H9 (cell line): ENCODE data around the gene MON2. TPM values are rescaled to one million over a fixed set of nuclear protein-coding genes. Genes with fewer than 3 reads are reported as not detected.

ENCODE experiments used
- DNase-seq: peaks from one replicate; pipeline ENCODE4 v3.0.0-alpha.2; 2017
- H2AFZ ChIP-seq: one replicate; pipeline ENCODE4 v1.6.1; 2013; ENCODE audit warnings: mild to moderate bottlenecking, low read length, control low read depth, moderate library complexity
- H2AK5ac ChIP-seq: 2 replicates; pipeline ENCODE4 v1.6.1; 2013; ENCODE audit warnings: low read length, control low read depth, mixed read lengths; ENCODE audit not compliant: insufficient read length
- H2BK120ac ChIP-seq: one replicate; pipeline ENCODE4 v1.6.1; 2013; ENCODE audit warnings: low read depth, mild to moderate bottlenecking, low read length, control low read depth, inconsistent platforms; ENCODE audit not compliant: poor library complexity, severe bottlenecking
- H2BK12ac ChIP-seq: 2 replicates; pipeline ENCODE4 v1.6.1; 2013; ENCODE audit warnings: low read length, control low read depth, mixed read lengths, low read depth; ENCODE audit not compliant: insufficient read length
- H2BK15ac ChIP-seq: 2 replicates; pipeline ENCODE4 v1.6.1; 2013; ENCODE audit warnings: low read depth, low read length, control low read depth
- H2BK20ac ChIP-seq: one replicate; pipeline ENCODE4 v1.6.1; 2013; ENCODE audit warnings: low read depth, mild to moderate bottlenecking, low read length, control low read depth, inconsistent platforms; ENCODE audit not compliant: poor library complexity, severe bottlenecking
- H2BK5ac ChIP-seq: 2 replicates; pipeline ENCODE4 v1.6.1; 2013; ENCODE audit warnings: low read length, control low read depth, mixed read lengths; ENCODE audit not compliant: insufficient read length
- H3K14ac ChIP-seq: 2 replicates; pipeline ENCODE4 v1.6.1; 2013; ENCODE audit warnings: low read length, control low read depth; ENCODE audit not compliant: insufficient read depth
- H3K18ac ChIP-seq: 2 replicates; pipeline ENCODE4 v1.6.1; 2013; ENCODE audit warnings: low read depth, mild to moderate bottlenecking, mixed read lengths, low read length, control low read depth; ENCODE audit not compliant: insufficient read length
- H3K23ac ChIP-seq: 2 replicates; pipeline ENCODE4 v1.6.1; 2013; ENCODE audit warnings: low read length, control low read depth, mixed read lengths, low read depth; ENCODE audit not compliant: insufficient read length
- H3K23me2 ChIP-seq: 2 replicates; pipeline ENCODE4 v1.6.1; 2013; ENCODE audit warnings: low read depth, mild to moderate bottlenecking, mixed read lengths, low read length, control low read depth; ENCODE audit not compliant: insufficient read length, poor library complexity, severe bottlenecking
- H3K27ac ChIP-seq: 2 replicates; pipeline ENCODE4 v1.5.1; 2013; ENCODE audit warnings: low read length, control low read depth, mixed read lengths, low read depth; ENCODE audit not compliant: insufficient read length
- H3K27me3 ChIP-seq: 2 replicates; pipeline ENCODE4 v1.6.1; 2013; ENCODE audit warnings: low read length, control low read depth, inconsistent platforms; ENCODE audit not compliant: insufficient read depth
- H3K4ac ChIP-seq: 2 replicates; pipeline ENCODE4 v1.6.1; 2013; ENCODE audit warnings: low read depth, mild to moderate bottlenecking, control low read depth, inconsistent platforms, low read length, moderate library complexity
- H3K4me1 ChIP-seq: 2 replicates; pipeline ENCODE4 v1.6.1; 2013; ENCODE audit warnings: low read length, control low read depth, inconsistent platforms; ENCODE audit not compliant: insufficient read depth
- H3K4me2 ChIP-seq: 2 replicates; pipeline ENCODE4 v1.6.1; 2013; ENCODE audit warnings: low read length, control low read depth, mixed read lengths; ENCODE audit not compliant: insufficient read length, insufficient read depth
- H3K56ac ChIP-seq: 2 replicates; pipeline ENCODE4 v1.6.1; 2013; ENCODE audit warnings: low read depth, mild to moderate bottlenecking, mixed read lengths, low read length, control low read depth; ENCODE audit not compliant: insufficient read length
- H3K79me1 ChIP-seq: 2 replicates; pipeline ENCODE4 v1.6.1; 2013; ENCODE audit warnings: low read depth, mild to moderate bottlenecking, moderate library complexity, low read length, control low read depth, inconsistent platforms; ENCODE audit not compliant: insufficient read depth, poor library complexity, severe bottlenecking
- H3K79me2 ChIP-seq: 2 replicates; pipeline ENCODE4 v1.6.1; 2013; ENCODE audit warnings: low read length, control low read depth, inconsistent platforms; ENCODE audit not compliant: insufficient read depth
- H3K9ac ChIP-seq: 2 replicates; pipeline ENCODE4 v1.6.1; 2013; ENCODE audit warnings: low read length, control low read depth, mixed read lengths; ENCODE audit not compliant: insufficient read length; ENCODE audit errors: extremely low read depth
- H3K9me3 ChIP-seq: one replicate; pipeline ENCODE4 v1.6.1; 2013; ENCODE audit warnings: low read depth, low read length, inconsistent platforms; ENCODE audit not compliant: control insufficient read depth
- H3T11ph ChIP-seq: one replicate; pipeline ENCODE4 v1.6.1; 2013; ENCODE audit warnings: mild to moderate bottlenecking, low read length, control low read depth, inconsistent platforms
- H4K20me1 ChIP-seq: one replicate; pipeline ENCODE4 v1.6.1; 2013; ENCODE audit not compliant: control insufficient read depth, insufficient read length, insufficient read depth
- H4K5ac ChIP-seq: 2 replicates; pipeline ENCODE4 v1.6.1; 2013; ENCODE audit warnings: low read depth, mild to moderate bottlenecking, mixed read lengths, low read length, control low read depth; ENCODE audit not compliant: insufficient read length
- H4K8ac ChIP-seq: replicated peaks from 2 replicates; pipeline ENCODE4 v1.6.1; 2013; ENCODE audit warnings: low read length, control low read depth, mixed read lengths, low read depth; ENCODE audit not compliant: insufficient read length
- H4K91ac ChIP-seq: 2 replicates; pipeline ENCODE4 v1.6.1; 2013; ENCODE audit warnings: low read depth, mild to moderate bottlenecking, moderate library complexity, mixed read lengths, low read length, control low read depth; ENCODE audit not compliant: insufficient read length
- H3K27ac Mint-ChIP-seq, 3 experiments: 2 replicates in 2 of 3; 3 replicates in 1 of 3; pipeline ENCODE4 v1.8.0; 2020 to 2021; ENCODE audit warnings: mixed read lengths in 3 of 3, mild to moderate bottlenecking in 1 of 3, moderate library complexity in 1 of 3
- H3K27me3 Mint-ChIP-seq: 2 replicates; pipeline ENCODE4 v1.8.0; 2021; ENCODE audit warnings: low read depth, mild to moderate bottlenecking, moderate library complexity, mixed read lengths
- H3K36me3 Mint-ChIP-seq, 3 experiments: 2 replicates in 2 of 3; 3 replicates in 1 of 3; pipeline ENCODE4 v1.8.0; 2020 to 2021; ENCODE audit warnings: low read depth in 3 of 3, mixed read lengths in 3 of 3; ENCODE audit not compliant: insufficient read depth in 1 of 3
- H3K4me1 Mint-ChIP-seq, 2 experiments: 2 replicates each; pipeline ENCODE4 v1.8.0; 2020; ENCODE audit warnings: mixed read lengths in 2 of 2
- H3K4me3 Mint-ChIP-seq, 2 experiments: 2 replicates in 1 of 2; 3 replicates in 1 of 2; pipeline ENCODE4 v1.8.0; 2020 to 2021; ENCODE audit warnings: mild to moderate bottlenecking in 2 of 2, mixed read lengths in 2 of 2, moderate library complexity in 1 of 2
- H3K9me3 Mint-ChIP-seq, 2 experiments: 2 replicates in 1 of 2; 3 replicates in 1 of 2; pipeline ENCODE4 v1.8.0; 2020; ENCODE audit warnings: mild to moderate bottlenecking in 2 of 2, mixed read lengths in 2 of 2, moderate library complexity in 1 of 2
- WGBS: extraction: QIAGEN DNeasy Blood & Tissue Kit; methylation state at CpG from one replicate; pipeline ENCODE4 v1.1.7; 2013; ENCODE audit warnings: missing lambda C conversion rate, low lambda C conversion rate, mixed read lengths; ENCODE audit not compliant: insufficient read length; ENCODE audit errors: extremely low coverage; 5-methylcytosine and 5-hydroxymethylcytosine counted together
- total RNA-seq: library from RNA; stranded (reverse); gene quantifications from 2 replicates; pipeline ENCODE4 v1.2.1, GENCODE V29; 2021
- TF ChIP-seq, protein P1 (sequence below): fragments of 200-600 bp; sonication (generic); conservative IDR thresholded peaks from 3 replicates; pipeline ENCODE4 v1.8.0; 2021; ENCODE audit warnings: antibody characterized with exemption, mild to moderate bottlenecking

The MON2 gene
- total RNA-seq, 1 experiment from 2014 or later: 21.9 TPM

DNA sequence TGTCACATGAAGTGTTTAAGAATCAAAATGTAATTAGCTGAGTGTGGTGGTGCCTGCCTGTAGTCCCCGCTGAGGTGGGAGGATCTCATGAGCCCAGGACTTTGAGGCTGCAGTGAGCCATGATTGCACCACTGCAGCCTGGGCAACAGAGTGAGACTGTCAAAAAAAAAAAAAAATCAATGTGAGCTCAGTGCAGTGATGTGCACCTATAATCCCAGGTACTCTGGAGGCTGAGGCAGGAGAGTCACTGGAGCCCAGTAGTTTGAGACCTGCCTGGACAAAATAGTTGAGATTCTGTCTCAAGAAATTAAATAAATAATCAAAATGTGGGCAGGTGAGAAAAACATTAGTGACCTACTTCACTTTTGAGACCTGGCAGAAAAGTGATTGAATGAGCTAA lies 140.0 kb downstream of the MON2 start:
- H3K27ac Mint-ChIP-seq: no peak overlapping the region
- no peak overlapping the region for H2AK5ac ChIP-seq
- no peaks in the 10 kb centered on the region for H3K9me3 ChIP-seq
- H3K23ac ChIP-seq: no peak overlapping the region
- H3K9me3 Mint-ChIP-seq: no peaks in the 10 kb centered on the region
- H3K36me3 Mint-ChIP-seq: peaks cover 0 to 8% (median 0%) of the 10 kb centered on the region in 3 experiments; a peak in 4 of 7 replicates
- no peaks in the 10 kb centered on the region for H3K79me1 ChIP-seq
- DNase-seq: no peak
- H2AFZ ChIP-seq: no peak overlapping the region
- H3K27ac ChIP-seq: no peak overlapping the region
- H3K4me3 Mint-ChIP-seq: no peak overlapping the region
- H3K27me3 Mint-ChIP-seq: no peaks in the 10 kb centered on the region
- no peak overlapping the region for H2BK15ac ChIP-seq
- no peak overlapping the region for H3K56ac ChIP-seq
- no peak overlapping the region for H2BK12ac ChIP-seq
- H3K27me3 ChIP-seq: no peaks in the 10 kb centered on the region
- no peak overlapping the region for H2BK5ac ChIP-seq
- no peak overlapping the region for H2BK20ac ChIP-seq
- no peak overlapping the region for H4K5ac ChIP-seq
- H3K18ac ChIP-seq: no peak overlapping the region
- no peak overlapping the region for H4K8ac ChIP-seq
- H3K4me1 ChIP-seq: no peaks in the 10 kb centered on the region
- H2BK120ac ChIP-seq: no peak overlapping the region
- no CpG with 5 or more reads among the region's 1 CpG for WGBS
- TF ChIP-seq, protein P1, sequence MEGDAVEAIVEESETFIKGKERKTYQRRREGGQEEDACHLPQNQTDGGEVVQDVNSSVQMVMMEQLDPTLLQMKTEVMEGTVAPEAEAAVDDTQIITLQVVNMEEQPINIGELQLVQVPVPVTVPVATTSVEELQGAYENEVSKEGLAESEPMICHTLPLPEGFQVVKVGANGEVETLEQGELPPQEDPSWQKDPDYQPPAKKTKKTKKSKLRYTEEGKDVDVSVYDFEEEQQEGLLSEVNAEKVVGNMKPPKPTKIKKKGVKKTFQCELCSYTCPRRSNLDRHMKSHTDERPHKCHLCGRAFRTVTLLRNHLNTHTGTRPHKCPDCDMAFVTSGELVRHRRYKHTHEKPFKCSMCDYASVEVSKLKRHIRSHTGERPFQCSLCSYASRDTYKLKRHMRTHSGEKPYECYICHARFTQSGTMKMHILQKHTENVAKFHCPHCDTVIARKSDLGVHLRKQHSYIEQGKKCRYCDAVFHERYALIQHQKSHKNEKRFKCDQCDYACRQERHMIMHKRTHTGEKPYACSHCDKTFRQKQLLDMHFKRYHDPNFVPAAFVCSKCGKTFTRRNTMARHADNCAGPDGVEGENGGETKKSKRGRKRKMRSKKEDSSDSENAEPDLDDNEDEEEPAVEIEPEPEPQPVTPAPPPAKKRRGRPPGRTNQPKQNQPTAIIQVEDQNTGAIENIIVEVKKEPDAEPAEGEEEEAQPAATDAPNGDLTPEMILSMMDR: no peak
- H3K23me2 ChIP-seq: peaks cover 15% of the 10 kb centered on the region
- H3T11ph ChIP-seq: no peak overlapping the region
- H3K14ac ChIP-seq: no peak overlapping the region
- peaks cover 29 to 32% of the 10 kb centered on the region in 2 experiments for H3K4me1 Mint-ChIP-seq
- H3K79me2 ChIP-seq: peaks cover 17% of the 10 kb centered on the region; the same call in 1 of the 2 replicates
- H3K9ac ChIP-seq: no peak overlapping the region
- H4K91ac ChIP-seq: no peak overlapping the region
- no peak overlapping the region for H3K4ac ChIP-seq
- H3K4me2 ChIP-seq: no peak overlapping the region
- no peaks in the 10 kb centered on the region for H4K20me1 ChIP-seq
